OCI-LY7 (cell line): Measurements from ENCODE around the gene KLC3. TPM values are rescaled to one million over a fixed set of nuclear protein-coding genes. Genes with fewer than 3 reads are reported as not detected.
A peak's percentile ranks its signal among the peaks of the same experiment; 100 is the strongest.

ENCODE experiments used
- BruUV-seq: library from RNA; stranded (reverse); fragments of 400-500 nt; replicated peaks from 2 replicates; lab custom pipeline; 2021; lab: Mats Ljungman, UMichigan
- CTCF ChIA-PET: fragments of 300-600 bp; sonication (Branson Sonifier 250); formaldehyde crosslinking; loops from one replicate; lab custom pipeline; 2022; ENCODE audit warnings: antibody characterized with exemption; ENCODE audit not compliant: unreplicated experiment; lab: Charles Lee
- POLR2A ChIA-PET: fragments of 300-600 bp; sonication (Branson Sonifier 250); formaldehyde crosslinking; loops from one replicate; lab custom pipeline; 2022; ENCODE audit warnings: antibody characterized with exemption; lab: Charles Lee
- DNase-seq: peaks from one replicate; pipeline ENCODE4 v3.0.0-alpha.2; 2015; ENCODE audit warnings: low spot score
- H2AFZ ChIP-seq: fragments of 200-600 bp; sonication (generic), shearing (Covaris generic); 2 replicates; pipeline ENCODE4 v1.6.1; 2014; ENCODE audit warnings: mild to moderate bottlenecking, antibody characterized with exemption, low read length, moderate library complexity
- H3K27ac ChIP-seq: fragments of 200-600 bp; sonication (generic); 2 replicates; pipeline ENCODE4 v1.5.1; 2014; ENCODE audit warnings: mixed run types, low read depth, mild to moderate bottlenecking, moderate library complexity, low read length, inconsistent platforms; ENCODE audit not compliant: poor library complexity, severe bottlenecking
- H3K36me3 ChIP-seq: fragments of 200-600 bp; sonication (generic); 2 replicates; pipeline ENCODE4 v1.6.1; 2014; ENCODE audit warnings: mild to moderate bottlenecking, antibody characterized with exemption, low read length, moderate library complexity, mixed read lengths; ENCODE audit not compliant: insufficient read depth
- H3K4me1 ChIP-seq: fragments of 200-600 bp; sonication (generic); 2 replicates; pipeline ENCODE4 v1.5.1; 2014; ENCODE audit warnings: mild to moderate bottlenecking, low read length; ENCODE audit not compliant: insufficient read depth, poor library complexity, severe bottlenecking
- H3K4me2 ChIP-seq: fragments of 200-600 bp; sonication (generic); 2 replicates; pipeline ENCODE4 v1.6.1; 2014; ENCODE audit warnings: mild to moderate bottlenecking, low read length
- H3K4me3 ChIP-seq: fragments of 200-600 bp; sonication (generic); 2 replicates; pipeline ENCODE4 v1.5.1; 2014; ENCODE audit warnings: mild to moderate bottlenecking, low read depth, low read length; ENCODE audit not compliant: poor library complexity, severe bottlenecking
- H3K79me2 ChIP-seq: fragments of 200-600 bp; sonication (generic); 2 replicates; pipeline ENCODE4 v1.6.1; 2016; ENCODE audit warnings: low read depth, mild to moderate bottlenecking, low read length, moderate library complexity, mixed read lengths; ENCODE audit not compliant: insufficient read depth
- H3K9me2 ChIP-seq: fragments of 200-600 bp; sonication (generic); 2 replicates; pipeline ENCODE4 v1.6.1; 2016; ENCODE audit warnings: mild to moderate bottlenecking, low read length, mixed read lengths; ENCODE audit not compliant: insufficient read depth
- H3K9me3 ChIP-seq: fragments of 200-600 bp; sonication (generic); 2 replicates; pipeline ENCODE4 v1.6.1; 2014; ENCODE audit warnings: mild to moderate bottlenecking, mixed run types, low read length, mixed read lengths
- H4K20me1 ChIP-seq: fragments of 200-600 bp; sonication (generic); 2 replicates; pipeline ENCODE4 v1.6.1; 2014; ENCODE audit warnings: mild to moderate bottlenecking, antibody characterized with exemption, low read length, moderate library complexity, mixed read lengths; ENCODE audit not compliant: insufficient read depth
- EZH2phosphoT487 ChIP-seq: fragments of 200-600 bp; sonication (generic); IDR thresholded peaks from 2 replicates; pipeline ENCODE4 v1.6.1; 2018; ENCODE audit warnings: low read depth, borderline replicate concordance, mild to moderate bottlenecking, mixed run types, antibody characterized with exemption, low read length, moderate library complexity, mixed read lengths
- intact Hi-C: fragments of 100-400 bp; cut with micrococcal nuclease; formaldehyde crosslinking; loops from one replicate; pipeline ENCODE4 v1.10.0; 2022; ENCODE audit not compliant: unreplicated experiment
- total RNA-seq, 2 experiments: library from RNA; depleted of rRNA in 1 of 2; stranded (reverse); fragments of >200 nt in 1 of 2; shearing (Covaris generic) in 1 of 2; gene quantifications; 2 replicates each; pipeline ENCODE4 v1.2.3, GENCODE V29; 2014 to 2022
- TF ChIP-seq, protein P1 (sequence below): fragments of 200-600 bp; sonication (generic); conservative IDR thresholded peaks from 2 replicates; pipeline ENCODE4 v1.5.1; 2014; ENCODE audit warnings: mild to moderate bottlenecking, antibody characterized with exemption, low read length, moderate library complexity, mixed read lengths

The KLC3 gene
- total RNA-seq, 2 experiments from 2014 or later, result not detected

DNA sequence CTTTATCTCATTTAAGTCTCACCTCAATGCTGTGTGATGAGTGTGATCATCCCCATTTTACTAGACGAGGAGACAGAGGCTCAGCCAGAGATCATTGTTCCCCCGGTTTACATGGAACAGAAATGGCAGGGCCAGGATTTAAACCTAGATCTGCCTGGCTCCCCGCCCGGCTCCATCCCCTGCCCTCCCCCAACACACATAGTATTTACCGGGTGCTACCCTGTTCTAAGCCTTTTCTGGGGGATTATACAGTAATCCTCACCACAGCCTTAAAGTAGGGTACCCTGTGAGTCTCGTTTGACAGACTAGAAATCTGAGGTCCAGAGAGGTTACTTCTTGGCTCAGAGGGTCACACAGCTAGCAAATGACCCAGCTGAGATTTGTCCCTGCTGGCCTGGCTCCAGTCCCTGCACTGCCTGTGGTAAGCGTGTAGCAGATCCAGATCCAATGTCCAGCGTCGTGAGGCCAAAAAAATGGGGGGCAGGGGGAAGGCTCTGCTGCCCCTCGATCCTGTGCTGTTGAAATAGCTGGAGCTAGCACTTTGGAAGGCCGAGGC lies 3.8 kb upstream of the KLC3 start:
- Histone ChIP-seq H3K36me3 (no peaks in the 10 kb centered on the region), H4K20me1 (no peaks in the 10 kb centered on the region), H3K4me1 (peaks cover 8% of the 10 kb centered on the region), H3K4me3 (no peak overlapping the region), H3K4me2 (no peak overlapping the region), H3K27ac (no peak overlapping the region), H3K9me2 (no peaks in the 10 kb centered on the region), H2AFZ (no peak overlapping the region), H3K9me3 (no peaks in the 10 kb centered on the region), H3K79me2 (no peaks in the 10 kb centered on the region)
- CTCF ChIA-PET, result no interaction called here
- no TSS peak for BruUV-seq
- intact Hi-C loops, result loop anchor here (5.0 kb wide), 1 partner anchor 84 kb away; the partner anchor contains the start of gene MARK4
- DNase-seq, result no peak
- POLR2A ChIA-PET, result no interaction called here
- no peak for TF ChIP-seq EZH2phosphoT487
- TF ChIP-seq, protein P1, sequence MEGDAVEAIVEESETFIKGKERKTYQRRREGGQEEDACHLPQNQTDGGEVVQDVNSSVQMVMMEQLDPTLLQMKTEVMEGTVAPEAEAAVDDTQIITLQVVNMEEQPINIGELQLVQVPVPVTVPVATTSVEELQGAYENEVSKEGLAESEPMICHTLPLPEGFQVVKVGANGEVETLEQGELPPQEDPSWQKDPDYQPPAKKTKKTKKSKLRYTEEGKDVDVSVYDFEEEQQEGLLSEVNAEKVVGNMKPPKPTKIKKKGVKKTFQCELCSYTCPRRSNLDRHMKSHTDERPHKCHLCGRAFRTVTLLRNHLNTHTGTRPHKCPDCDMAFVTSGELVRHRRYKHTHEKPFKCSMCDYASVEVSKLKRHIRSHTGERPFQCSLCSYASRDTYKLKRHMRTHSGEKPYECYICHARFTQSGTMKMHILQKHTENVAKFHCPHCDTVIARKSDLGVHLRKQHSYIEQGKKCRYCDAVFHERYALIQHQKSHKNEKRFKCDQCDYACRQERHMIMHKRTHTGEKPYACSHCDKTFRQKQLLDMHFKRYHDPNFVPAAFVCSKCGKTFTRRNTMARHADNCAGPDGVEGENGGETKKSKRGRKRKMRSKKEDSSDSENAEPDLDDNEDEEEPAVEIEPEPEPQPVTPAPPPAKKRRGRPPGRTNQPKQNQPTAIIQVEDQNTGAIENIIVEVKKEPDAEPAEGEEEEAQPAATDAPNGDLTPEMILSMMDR, result no peak

DNA sequence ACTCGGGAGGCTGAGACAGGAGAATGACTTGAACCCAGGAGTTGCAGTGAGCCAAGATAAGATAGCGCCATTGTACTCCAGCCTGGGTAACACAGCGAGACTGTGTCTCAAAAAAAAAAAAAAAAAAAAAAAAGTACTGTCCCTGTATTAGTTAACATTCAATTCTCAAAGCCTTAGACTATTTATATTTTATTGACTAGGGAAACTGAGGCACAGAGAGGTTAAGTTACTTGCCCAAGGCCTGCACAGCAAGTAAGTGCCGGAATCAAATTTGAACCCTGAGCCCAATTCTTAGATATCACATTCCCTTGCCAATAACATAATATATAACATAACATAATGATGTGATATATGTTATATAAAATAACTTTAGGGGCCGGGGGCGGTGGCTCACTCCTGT lies 921 bp upstream of the KLC3 start:
- Histone ChIP-seq H3K27ac (no peak overlapping the region), H3K9me3 (no peaks in the 10 kb centered on the region), H3K36me3 (no peaks in the 10 kb centered on the region), H2AFZ (no peak overlapping the region), H3K9me2 (no peaks in the 10 kb centered on the region), H3K4me2 (no peak overlapping the region), H4K20me1 (no peaks in the 10 kb centered on the region), H3K4me3 (no peak overlapping the region), H3K79me2 (no peaks in the 10 kb centered on the region), H3K4me1 (peaks cover 8% of the 10 kb centered on the region)
- POLR2A ChIA-PET, result no interaction called here
- CTCF ChIA-PET, result no interaction called here
- TF ChIP-seq EZH2phosphoT487, result no peak
- TF ChIP-seq, protein P1, result no peak
- DNase-seq, result no peak
- BruUV-seq, result no TSS peak
- intact Hi-C loops, result loop anchor here (2.0 to 5.0 kb wide), 2 partner anchors 87 to 153 kb away; partner anchors contain the start of gene MARK4

DNA sequence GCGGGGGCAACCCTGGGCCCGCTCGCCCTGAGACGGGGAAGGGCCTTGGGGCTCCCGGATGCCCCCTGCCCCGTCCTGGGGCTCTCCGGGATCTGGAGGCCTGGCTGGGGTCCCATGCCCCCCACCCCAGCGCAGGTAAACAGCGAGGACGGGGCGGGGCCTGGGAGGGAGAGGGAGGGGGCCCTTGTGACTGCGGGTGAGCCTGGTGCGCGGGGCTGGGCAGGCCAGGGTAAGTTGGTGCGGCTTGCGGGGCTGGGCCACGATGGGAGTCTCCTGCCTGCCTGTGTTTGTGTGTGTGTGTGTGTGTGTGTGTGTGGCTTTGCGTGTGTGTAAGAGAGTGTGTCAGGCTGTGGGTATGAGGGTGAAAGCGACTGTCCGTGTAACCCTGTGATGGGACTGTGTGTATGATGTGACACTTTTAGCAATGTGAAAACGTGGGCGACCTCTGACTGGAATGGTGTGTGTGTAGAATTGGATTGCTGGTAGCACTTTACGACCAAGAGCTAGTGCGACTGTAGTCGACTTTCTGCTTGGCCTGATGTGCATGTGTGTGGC lies 426 bp downstream of the KLC3 start:
- BruUV-seq, result no TSS peak
- Histone ChIP-seq H3K27ac (no peak overlapping the region), H3K9me2 (no peaks in the 10 kb centered on the region), H3K36me3 (no peaks in the 10 kb centered on the region), H2AFZ (no peak overlapping the region), H4K20me1 (no peaks in the 10 kb centered on the region), H3K4me1 (peaks cover 8% of the 10 kb centered on the region), H3K9me3 (no peaks in the 10 kb centered on the region), H3K79me2 (no peaks in the 10 kb centered on the region), H3K4me2 (peak overlapping the region; percentile 58), H3K4me3 (peak overlapping the region; percentile 56)
- intact Hi-C loops, result no loop called here
- TF ChIP-seq EZH2phosphoT487, result no peak
- TF ChIP-seq, protein P1, result no peak
- ChIA-PET POLR2A (no interaction called here), CTCF (no interaction called here)
- DNase-seq, result no peak
